Subcutaneous adipose tissue (tissue), 4 donors: ENCODE results near the gene CADPS. TPM values are rescaled to one million over a fixed set of nuclear protein-coding genes. Genes with fewer than 3 reads are reported as not detected.

Source experiments
- total RNA-seq, 4 donors: library from RNA; depleted of rRNA; stranded (reverse); fragments of >200 nt; gene quantifications; one replicate each; pipeline ENCODE4 v1.1.0, GENCODE V29; 2016
- TF ChIP-seq, protein P1 (sequence below): fragments of 450-650 bp; IDR thresholded peaks from one replicate; pipeline ENCODE4 v1.5.1; 2016; ENCODE audit warnings: low read depth, mild to moderate bottlenecking, control low read depth, antibody characterized with exemption, moderate library complexity

CADPS gene
- total RNA-seq, 4 donors from 2014 or later, result 1.9 to 25.1 TPM; not detected in 2

DNA sequence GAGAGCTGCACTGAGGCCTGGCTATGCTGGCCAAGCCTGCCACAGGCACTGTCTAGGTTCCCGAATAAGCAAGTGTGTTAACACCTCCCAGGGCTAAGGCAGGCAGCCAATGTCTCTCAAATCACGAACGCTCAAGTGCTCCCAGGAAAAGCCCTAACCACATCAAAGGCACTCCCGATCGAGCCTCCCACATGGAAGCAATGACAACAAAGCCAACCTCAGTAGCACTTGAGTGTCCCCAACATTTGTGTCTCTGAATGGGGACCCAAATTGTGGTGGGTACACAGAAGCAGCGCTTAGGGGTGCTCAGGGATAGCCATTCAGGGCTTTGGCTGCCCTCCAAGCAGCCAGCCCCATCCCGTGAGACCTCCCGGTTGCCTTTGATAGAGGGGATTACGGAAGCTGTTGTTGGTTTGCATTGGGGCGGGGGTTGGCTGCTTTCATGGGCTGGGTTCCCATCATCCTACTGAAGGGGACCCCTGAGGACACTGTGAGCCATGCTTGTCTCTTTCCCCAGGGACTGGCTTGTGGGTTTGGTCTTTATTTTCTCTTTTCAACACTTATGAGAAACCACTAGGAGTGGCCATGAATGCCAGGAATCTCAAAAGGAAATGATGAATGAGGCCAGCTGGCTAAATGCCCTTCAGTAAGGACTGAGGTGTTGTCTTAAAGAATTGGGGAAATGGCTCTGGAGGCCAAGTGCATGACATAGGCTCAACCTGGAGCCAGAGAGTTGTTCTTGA is 267.8 kb downstream of the CADPS start:
- TF ChIP-seq, protein P1, sequence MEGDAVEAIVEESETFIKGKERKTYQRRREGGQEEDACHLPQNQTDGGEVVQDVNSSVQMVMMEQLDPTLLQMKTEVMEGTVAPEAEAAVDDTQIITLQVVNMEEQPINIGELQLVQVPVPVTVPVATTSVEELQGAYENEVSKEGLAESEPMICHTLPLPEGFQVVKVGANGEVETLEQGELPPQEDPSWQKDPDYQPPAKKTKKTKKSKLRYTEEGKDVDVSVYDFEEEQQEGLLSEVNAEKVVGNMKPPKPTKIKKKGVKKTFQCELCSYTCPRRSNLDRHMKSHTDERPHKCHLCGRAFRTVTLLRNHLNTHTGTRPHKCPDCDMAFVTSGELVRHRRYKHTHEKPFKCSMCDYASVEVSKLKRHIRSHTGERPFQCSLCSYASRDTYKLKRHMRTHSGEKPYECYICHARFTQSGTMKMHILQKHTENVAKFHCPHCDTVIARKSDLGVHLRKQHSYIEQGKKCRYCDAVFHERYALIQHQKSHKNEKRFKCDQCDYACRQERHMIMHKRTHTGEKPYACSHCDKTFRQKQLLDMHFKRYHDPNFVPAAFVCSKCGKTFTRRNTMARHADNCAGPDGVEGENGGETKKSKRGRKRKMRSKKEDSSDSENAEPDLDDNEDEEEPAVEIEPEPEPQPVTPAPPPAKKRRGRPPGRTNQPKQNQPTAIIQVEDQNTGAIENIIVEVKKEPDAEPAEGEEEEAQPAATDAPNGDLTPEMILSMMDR, result no peak

DNA sequence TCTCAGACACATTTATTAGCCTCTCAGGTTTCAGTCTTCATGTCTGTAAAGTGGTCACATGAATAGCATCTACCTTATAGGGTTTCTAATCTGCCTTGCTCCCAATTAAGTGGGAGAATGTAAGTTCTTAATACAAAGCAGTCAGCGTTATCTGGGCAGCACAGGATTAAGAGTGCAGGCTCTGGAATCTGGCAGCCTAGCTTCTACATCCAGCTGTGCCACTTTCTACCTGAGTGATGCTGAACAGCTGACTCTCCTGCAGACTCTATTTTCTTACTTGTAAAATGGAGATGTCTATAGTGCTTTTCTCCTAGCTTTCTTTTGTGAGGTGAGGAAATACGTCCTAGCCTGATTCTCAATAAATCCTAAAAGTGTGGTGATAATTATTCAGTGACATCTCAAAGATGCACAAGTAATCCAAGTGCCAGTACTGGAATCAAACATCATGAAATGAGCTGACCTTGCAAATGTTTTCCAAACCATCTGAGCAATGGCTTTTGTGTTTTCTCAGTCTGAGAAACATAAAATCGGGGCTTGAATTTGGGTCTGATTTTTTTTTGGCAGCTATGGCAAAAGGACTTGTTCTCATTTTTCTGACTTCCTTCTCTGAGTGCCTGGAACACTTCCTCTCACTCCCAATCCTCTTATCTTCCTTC is 269.7 kb downstream of the CADPS start:
- TF ChIP-seq, protein P1, result no peak

DNA sequence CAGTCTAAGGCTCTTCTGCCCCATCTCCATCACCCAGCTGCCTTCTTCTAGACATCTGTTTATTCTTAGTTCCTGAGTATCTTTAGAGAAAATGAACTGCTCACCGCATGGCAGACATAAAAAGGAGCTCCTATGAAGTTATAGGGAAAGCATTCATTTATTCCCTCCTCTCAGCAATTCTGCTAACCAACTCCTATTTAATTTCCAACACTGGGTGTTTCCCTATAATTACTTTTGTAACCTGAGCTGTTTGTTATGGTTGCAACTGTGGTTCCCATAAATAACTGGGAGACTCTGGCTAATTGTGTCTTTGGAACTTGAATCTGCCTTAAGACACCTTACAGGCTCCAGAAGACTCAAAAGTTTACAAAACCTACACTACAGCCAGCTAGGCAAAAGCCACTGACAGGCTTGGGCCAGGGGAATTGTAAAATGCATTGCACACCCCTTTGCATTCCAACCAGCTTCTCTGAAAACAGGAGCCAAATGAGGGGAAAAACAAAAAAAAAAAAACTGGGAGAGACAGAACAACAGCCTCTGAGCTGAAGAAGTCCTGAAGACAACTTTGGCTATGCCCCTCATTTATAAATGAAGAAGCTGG is 270.4 kb downstream of the CADPS start:
- TF ChIP-seq, protein P1, result no peak

DNA sequence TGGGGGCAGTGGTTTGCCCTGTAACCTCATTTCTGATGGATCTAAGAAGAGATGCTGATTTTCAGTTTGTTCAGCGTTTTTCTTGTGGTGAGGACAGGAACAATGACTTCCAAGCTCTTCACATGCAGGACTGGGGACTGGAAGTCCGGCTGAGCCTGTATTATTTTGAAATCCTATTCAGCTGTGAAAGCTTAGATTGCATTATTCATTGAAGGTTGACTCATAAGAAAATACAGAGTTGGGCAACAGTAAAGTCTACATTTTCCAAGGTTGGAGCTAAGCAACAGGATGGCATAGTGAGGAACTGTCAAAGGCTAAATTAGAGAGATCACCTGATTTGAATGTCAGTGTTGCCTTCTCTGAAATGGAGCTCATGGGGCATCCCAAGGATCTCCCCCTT is 270.9 kb downstream of the CADPS start:
- TF ChIP-seq, protein P1, result no peak

DNA sequence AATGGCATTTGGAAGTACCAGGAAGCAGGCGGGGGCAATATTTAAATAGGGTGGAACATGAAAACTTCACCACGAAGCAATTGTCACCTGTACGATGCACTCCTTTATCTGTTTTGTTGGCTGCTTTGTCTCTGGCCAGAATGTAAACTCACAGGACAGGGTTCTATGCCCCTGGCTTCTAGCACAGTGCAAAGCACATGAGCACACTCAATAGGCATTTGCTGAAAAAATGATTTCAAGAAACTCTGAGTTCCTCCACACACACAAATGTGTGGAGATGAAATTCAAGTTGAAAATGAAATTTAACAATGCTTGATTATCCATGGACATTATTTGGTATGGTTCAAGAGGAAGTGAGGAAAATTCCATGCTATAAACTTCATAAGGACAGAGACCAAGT is 272.2 kb downstream of the CADPS start:
- TF ChIP-seq, protein P1, result no peak

DNA sequence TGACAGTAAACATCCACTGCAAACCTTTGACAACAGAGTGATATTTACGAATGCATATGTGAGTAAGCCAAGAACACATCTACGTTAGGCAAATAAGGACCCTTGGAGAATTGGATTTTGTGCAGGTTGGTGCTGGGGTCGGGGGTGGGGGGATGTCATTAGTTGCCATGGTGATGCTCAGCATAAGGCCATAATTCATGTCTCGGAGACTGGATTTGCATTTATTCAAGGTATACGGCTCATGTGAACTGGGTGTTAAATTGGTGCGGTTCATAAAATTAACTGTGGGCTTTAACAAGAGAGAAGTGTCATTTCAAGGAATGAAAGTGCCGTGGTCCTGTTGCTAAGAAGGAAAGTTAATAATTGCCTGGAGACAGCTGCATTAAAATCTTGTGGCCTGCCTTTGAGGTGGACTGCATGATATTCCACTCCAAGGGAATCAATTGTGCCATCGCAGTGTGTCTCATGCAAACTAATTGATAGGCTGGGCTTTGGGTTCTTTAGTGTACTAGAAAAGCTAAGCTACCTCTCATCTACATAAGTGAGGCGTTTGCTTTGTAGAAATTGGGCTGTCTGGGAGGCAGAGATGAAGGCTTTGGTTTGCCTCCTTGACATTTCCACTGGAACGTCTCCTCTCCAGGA is 273.0 kb downstream of the CADPS start:
- TF ChIP-seq, protein P1, result no peak
